Activated T-cell treated with anti-CD3 and anti-CD28 coated beads, Interleukin-2, amount 50 U/mL, for 4 hours (primary cell): ENCODE results near the gene SDCCAG8. TPM values are rescaled to one million over a fixed set of nuclear protein-coding genes. Genes with fewer than 3 reads are reported as not detected.

Experiments
- ATAC-seq, 2 donors: fragments of 200-7000 bp; cut with Tn5 transposase; one replicate each; pipeline ENCODE4 v1.10.0; 2021
- DNase-seq: peaks from one replicate; pipeline ENCODE4 v3.0.0-alpha.2; 2020
- H3K27me3 Mint-ChIP-seq: one replicate; pipeline ENCODE4 v1.8.0; 2021; ENCODE audit warnings: low read depth, mixed read lengths
- H3K36me3 Mint-ChIP-seq: one replicate; pipeline ENCODE4 v1.8.0; 2022; ENCODE audit warnings: mixed read lengths; ENCODE audit not compliant: insufficient read depth
- H3K4me1 Mint-ChIP-seq: one replicate; pipeline ENCODE4 v1.8.0; 2021; ENCODE audit warnings: low read depth, mixed read lengths
- H3K4me3 Mint-ChIP-seq: one replicate; pipeline ENCODE4 v1.8.0; 2021; ENCODE audit warnings: mild to moderate bottlenecking, moderate library complexity, mixed read lengths
- H3K9me3 Mint-ChIP-seq: one replicate; pipeline ENCODE4 v1.8.0; 2021; ENCODE audit warnings: mixed read lengths
- total RNA-seq, 3 donors: library from RNA; stranded (reverse); gene quantifications; one replicate each; pipeline ENCODE4 v1.2.1, GENCODE V29; 2021

The SDCCAG8 gene
- total RNA-seq, 3 donors from 2014 or later = 8.2 to 14.4 (median 11.6) TPM

DNA sequence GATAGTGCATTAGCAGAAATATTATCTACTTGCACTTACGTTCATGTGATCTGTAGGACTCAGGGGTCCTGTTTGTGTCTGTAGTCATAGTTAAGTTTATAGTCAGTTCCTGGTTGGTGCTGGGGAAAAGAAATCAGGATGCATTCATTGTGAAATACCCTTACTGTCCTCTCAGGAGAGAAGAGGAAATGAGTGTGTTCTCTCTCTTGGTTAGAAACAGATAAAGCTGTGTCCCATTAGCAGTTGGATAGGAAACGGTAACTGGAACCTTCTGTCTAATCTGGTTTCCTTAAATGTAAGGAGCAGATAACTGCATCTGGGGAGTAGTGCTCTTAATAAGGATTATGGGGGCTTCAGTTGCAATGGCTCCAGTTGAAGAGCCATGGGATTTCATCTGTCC is 8.9 kb downstream of the SDCCAG8 start:
- DNase-seq (no peak), ATAC-seq (no peak)
- Mint-ChIP-seq H3K9me3 (no peaks in the 10 kb centered on the region), H3K36me3 (peaks cover 9% of the 10 kb centered on the region), H3K4me3 (no peak overlapping the region), H3K4me1 (peaks cover 19% of the 10 kb centered on the region), H3K27me3 (no peaks in the 10 kb centered on the region)

DNA sequence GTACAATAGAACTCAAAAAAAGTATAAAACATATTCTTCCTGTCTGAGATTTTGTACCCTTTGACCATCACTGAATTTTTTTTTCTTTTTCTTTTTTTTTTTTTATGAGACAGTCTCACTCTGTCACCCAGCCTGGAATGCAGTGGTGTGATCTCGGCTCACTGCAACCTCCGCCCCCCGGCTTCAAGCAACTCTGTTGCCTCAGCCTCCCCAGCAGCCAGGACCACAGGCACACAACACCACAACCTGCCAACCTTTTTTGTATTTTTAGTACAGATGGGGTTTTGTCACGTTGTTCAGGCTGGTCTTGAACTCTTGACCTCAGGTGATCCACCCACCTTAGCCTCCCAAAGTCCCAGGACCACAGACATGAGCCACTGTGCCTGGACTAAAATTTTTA is 10.4 kb downstream of the SDCCAG8 start:
- Mint-ChIP-seq H3K27me3 (no peaks in the 10 kb centered on the region), H3K4me3 (no peak overlapping the region), H3K4me1 (peaks cover 17% of the 10 kb centered on the region), H3K9me3 (no peaks in the 10 kb centered on the region), H3K36me3 (peaks cover 11% of the 10 kb centered on the region)
- no peak for ATAC-seq
- DNase-seq = no peak

DNA sequence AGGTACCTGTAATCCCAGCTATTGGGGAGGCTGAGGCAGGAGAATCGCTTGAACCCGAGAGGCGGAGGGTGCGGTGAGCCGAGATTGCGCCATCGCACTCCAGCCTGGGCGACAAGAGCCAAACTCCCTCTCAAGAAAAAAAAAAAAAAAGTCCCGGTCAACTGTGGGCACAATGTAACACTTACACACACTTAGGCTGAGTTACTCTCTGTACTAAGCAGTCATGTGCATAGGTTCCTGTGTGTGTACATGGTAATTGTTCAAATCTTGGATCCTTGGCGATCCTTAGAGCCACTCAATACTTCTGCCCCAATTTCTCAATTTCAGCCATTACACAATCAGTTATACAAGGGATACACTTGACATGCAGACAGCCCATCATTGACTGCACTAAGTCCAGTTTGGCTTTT is 11.6 kb downstream of the SDCCAG8 start:
- Mint-ChIP-seq H3K4me1 (peaks cover 17% of the 10 kb centered on the region), H3K9me3 (no peaks in the 10 kb centered on the region), H3K27me3 (no peaks in the 10 kb centered on the region), H3K36me3 (peaks cover 10% of the 10 kb centered on the region), H3K4me3 (no peak overlapping the region)
- ATAC-seq (no peak), DNase-seq (no peak)

DNA sequence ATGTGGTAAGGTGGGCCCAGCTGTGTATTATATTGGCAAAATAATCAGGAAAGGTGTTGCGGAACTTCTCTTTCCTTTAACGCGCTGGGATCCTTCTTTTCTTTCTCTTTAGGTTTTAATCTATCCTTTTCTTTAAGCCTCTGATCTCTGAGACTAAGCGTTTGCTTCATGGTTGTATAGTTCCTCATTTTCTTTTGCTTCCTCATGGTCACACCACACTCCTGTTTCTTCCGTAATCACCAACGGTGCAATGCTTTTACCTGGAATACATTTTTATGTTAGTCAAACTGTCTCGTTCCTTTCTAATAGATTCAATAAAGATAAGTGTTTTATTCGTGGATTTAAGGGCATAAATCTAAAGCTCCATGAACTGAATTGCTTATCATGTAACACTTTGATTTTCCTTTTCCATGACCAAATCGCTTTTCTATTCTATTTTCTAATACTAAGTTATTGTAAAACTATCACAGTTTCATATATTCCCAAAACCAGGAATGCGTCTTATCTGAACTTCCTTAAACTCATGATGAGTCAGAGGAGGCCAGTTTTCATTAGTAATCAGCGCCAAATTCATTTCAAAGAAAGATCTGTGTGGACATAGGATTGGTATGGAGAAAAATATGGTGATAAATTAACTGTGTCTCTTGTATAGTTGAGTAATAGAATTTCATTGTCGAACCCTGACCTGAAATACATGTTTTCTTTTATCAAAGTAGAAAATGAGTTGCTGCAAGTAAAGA is 12.2 kb downstream of the SDCCAG8 start:
- Mint-ChIP-seq H3K27me3 (no peaks in the 10 kb centered on the region), H3K4me1 (peaks cover 17% of the 10 kb centered on the region), H3K36me3 (peaks cover 10% of the 10 kb centered on the region), H3K9me3 (no peaks in the 10 kb centered on the region), H3K4me3 (no peak overlapping the region)
- no peak for ATAC-seq
- DNase-seq = no peak

DNA sequence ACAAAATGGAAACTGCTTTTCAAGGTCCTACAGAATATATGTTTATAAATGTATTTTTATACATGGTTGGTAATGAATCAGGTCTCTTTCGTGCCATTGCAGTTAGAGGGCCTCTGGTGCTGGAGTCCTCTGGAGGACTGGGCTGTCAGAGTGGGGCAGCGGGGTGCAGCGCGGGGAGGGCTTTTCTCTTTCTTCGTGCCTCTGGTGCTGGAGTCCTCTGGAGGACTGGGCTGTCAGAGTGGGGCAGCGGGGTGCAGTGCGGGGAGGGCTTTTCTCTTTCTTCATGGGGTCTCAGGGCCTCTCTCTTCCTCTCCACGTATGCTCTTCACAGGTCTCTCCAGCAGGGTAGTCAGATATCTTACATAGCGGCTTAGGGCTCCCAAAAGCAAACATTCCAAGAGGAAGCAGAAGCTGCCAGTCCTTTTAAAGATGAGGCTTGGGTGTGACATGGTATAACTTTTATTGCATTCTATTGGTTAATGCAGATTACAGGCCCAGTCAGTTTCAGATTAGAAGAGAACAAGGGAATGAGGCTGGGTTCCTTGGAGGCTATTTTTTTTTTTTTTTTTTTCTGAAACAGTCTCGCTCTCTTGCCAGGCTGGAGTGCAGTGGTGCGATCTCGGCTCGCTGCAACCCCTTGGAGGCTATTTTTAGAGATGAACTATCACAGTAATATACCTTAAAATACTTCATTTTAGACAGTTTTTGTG is 13.1 kb downstream of the SDCCAG8 start:
- Mint-ChIP-seq H3K36me3 (peaks cover 13% of the 10 kb centered on the region), H3K4me3 (no peak overlapping the region)

DNA sequence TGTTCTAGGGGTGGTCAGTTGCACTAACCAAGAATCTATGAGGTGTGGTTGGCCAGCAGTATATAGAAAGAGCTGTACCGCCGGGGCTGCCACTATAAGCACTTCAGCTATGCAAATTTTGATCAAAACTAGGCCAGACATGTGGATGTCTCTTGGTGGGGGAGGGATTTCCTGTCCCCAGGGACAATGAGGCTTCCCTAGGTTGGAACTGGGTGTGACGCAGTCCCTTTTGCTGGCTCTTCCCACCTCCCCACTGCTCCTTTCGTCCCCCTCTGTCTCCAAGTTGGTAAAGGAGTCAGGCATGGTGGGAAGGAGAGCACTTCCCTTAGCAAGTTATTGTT is 13.6 kb downstream of the SDCCAG8 start:
- H3K4me3 Mint-ChIP-seq = no peak overlapping the region
- DNase-seq = no peak
- H3K4me1 Mint-ChIP-seq = peaks cover 17% of the 10 kb centered on the region
- H3K9me3 Mint-ChIP-seq = no peaks in the 10 kb centered on the region
- no peaks in the 10 kb centered on the region for H3K27me3 Mint-ChIP-seq
- peaks cover 16% of the 10 kb centered on the region for H3K36me3 Mint-ChIP-seq
- ATAC-seq = no peak

More for the DNA sequence above, 13.1 kb downstream of the SDCCAG8 start:
- H3K9me3 Mint-ChIP-seq = no peaks in the 10 kb centered on the region
- no peak for ATAC-seq
- no peak for DNase-seq
- peaks cover 18% of the 10 kb centered on the region for H3K4me1 Mint-ChIP-seq
- no peaks in the 10 kb centered on the region for H3K27me3 Mint-ChIP-seq

DNA sequence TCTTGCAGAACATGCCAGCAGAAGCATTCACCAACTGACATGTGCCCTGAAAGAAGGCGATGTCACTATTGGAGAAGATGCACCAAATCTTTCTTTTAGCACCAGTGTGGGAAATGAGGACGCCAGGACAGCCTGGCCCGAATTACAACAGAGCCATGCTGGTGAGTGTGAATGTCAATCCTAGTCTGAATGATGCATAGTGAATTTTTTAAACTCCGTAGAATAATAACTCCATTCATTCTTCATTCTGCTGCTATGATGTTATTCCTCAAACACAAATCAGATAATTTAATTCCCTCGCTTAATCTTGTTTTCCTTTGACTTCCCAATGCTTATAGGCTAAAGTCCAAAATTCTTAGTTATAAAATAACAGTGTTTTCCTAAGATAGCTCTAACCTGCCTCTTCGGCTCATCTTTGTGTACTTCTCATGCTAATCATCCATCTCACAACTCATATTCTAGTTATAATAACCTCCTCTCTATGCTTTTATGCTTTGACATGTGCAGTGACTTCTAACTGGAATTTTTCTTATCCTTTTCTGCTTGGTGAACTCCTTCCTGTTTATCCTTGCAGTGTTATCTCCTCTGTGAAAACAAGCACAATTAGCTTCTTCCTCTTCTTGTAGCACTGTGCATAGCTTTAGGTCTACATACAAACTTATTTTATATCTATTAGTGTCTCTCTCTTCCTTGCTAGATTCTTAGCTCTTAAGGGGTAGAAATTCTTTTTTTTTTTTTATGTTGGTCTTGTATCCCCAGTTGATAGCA is 14.4 kb downstream of the SDCCAG8 start:
- no peaks in the 10 kb centered on the region for H3K9me3 Mint-ChIP-seq

DNA sequence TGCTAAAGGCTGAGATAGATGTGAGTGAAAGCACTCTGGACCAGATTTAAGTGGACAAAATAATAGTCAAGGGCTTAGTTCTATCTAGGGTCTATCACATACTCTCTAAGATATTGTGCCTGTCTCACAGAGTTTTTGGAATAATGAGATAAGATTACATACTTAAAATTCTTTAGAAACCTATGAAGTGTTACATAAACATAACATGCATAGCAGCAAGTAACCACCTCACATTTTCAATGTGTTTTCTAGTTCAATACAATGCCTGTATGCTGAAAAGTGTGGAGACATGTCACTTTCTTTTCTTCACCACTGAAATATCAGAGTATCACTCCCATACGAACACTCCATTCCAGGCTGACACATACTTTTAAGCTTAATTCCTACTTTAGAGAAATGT is 16.2 kb downstream of the SDCCAG8 start:
- Mint-ChIP-seq H3K36me3 (peaks cover 33% of the 10 kb centered on the region), H3K9me3 (no peaks in the 10 kb centered on the region), H3K4me3 (no peak overlapping the region), H3K27me3 (no peaks in the 10 kb centered on the region), H3K4me1 (peaks cover 13% of the 10 kb centered on the region)
- DNase-seq (no peak), ATAC-seq (no peak)

More for the DNA sequence above, 14.4 kb downstream of the SDCCAG8 start:
- no peak overlapping the region for H3K4me3 Mint-ChIP-seq
- peaks cover 13% of the 10 kb centered on the region for H3K4me1 Mint-ChIP-seq
- DNase-seq = no peak
- H3K36me3 Mint-ChIP-seq = peaks cover 23% of the 10 kb centered on the region
- no peaks in the 10 kb centered on the region for H3K27me3 Mint-ChIP-seq
- no peak for ATAC-seq

DNA sequence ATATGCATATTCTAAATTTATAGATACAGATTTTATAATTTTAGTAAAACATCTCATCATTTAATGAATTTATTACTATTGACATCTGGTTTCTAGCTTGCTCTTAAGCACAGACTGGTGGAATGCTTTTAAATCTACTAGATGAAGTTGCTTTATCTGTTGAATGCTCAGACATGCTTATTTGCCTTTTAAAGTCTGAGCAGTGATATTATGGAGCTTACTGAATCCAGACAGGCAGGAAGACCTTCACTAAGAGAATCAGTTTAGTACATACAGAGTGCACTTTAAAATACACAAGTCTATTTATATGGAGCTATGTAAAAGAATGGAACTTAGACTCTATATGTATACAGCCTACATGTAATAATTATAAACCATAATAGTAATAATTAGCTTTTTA is 16.6 kb downstream of the SDCCAG8 start:
- Mint-ChIP-seq H3K9me3 (no peaks in the 10 kb centered on the region), H3K4me3 (no peak overlapping the region), H3K36me3 (peaks cover 37% of the 10 kb centered on the region), H3K27me3 (no peaks in the 10 kb centered on the region), H3K4me1 (peaks cover 13% of the 10 kb centered on the region)
- no peak for DNase-seq
- no peak for ATAC-seq

DNA sequence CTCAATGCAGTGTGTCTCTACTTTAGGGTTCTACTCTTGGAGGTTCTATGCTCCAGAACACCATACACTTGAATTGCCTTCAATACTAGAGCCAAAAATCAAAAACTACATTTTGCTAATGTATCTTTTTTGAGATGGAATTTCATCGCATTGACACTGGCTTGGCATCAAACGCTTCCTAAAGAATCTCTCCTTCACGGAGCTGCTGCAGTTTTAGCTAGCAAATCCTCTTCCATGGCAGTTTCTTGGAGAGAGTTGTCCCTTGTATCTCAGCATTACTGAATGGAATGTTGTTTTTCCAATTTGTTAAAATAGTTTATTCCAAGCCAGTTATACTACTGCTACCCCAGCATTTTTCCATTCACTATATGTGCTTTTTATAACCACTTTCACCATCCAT is 17.7 kb downstream of the SDCCAG8 start:
- no peaks in the 10 kb centered on the region for H3K27me3 Mint-ChIP-seq
- no peak for ATAC-seq
- H3K4me3 Mint-ChIP-seq = no peak overlapping the region
- DNase-seq = no peak
- H3K9me3 Mint-ChIP-seq = no peaks in the 10 kb centered on the region
- H3K4me1 Mint-ChIP-seq = peaks cover 8% of the 10 kb centered on the region
- peaks cover 42% of the 10 kb centered on the region for H3K36me3 Mint-ChIP-seq

DNA sequence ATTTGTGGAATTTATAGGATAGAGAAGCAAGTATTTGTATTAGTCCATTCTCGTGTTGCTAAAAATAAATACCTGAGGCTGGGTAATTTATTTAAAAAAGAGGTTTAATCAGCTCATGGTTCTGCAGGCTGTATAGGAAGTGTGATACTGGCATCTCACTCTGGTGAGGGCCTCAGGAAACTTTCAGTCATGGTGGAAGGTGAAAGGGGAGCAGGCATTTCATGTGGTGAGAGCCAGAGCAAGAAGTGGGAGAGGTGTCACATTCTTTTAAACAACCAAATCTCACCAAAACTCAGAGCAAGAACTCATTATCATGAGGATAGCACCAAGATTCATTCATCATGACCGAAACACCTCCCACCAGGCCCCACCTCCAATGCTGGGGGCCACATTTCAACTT is 18.1 kb downstream of the SDCCAG8 start:
- H3K9me3 Mint-ChIP-seq = no peaks in the 10 kb centered on the region
- ATAC-seq (peak in 1 of 2 donors; percentile 23), DNase-seq (no peak)
- no peak overlapping the region for H3K4me3 Mint-ChIP-seq
- peaks cover 42% of the 10 kb centered on the region for H3K36me3 Mint-ChIP-seq
- H3K27me3 Mint-ChIP-seq = no peaks in the 10 kb centered on the region
- peaks cover 7% of the 10 kb centered on the region for H3K4me1 Mint-ChIP-seq

DNA sequence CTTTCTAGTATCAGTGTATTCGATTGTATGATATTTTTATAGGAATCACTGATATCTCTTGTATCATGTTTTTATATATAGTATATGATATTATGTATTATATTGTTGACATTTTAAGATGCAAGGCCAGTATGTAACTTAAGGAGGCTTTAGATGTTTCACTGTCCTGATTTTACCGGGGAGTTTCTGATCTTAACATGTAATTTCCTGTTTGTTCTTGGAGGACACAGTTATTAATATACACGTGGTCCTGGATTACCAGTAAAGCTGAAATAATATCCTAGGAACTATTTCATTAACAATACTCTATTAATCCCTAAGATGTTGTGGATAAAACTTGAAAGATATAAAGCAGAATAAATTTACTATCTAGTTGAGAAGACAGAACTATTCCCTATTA is 19.5 kb downstream of the SDCCAG8 start:
- no peak for ATAC-seq
- no peak for DNase-seq
- H3K36me3 Mint-ChIP-seq = peaks cover 48% of the 10 kb centered on the region

DNA sequence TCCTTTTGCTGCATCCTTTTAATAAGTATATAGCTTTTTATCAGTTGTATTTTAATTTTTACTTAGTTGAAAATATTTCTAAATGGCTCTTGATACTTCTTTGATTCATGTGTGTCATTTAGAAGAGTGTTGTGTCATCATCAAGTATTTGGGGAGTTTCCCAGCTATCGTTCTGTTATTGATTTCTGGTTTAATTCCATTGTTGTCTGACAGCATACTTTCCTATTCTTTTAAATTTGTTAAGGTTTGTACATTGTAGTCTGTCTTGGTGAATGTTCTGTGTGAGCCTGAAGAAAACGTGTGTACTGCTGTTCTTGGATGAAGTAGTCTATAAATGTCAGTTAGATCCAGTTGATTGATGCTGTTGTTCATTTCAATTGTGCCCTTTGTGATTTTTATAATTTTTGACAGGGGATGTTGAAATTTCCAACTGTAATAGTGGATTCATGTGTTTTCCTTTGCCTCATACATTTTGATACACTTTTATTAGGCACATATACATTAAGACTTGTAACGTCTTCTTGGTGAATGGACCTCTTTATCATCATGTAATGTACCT is 24.8 kb downstream of the SDCCAG8 start:
- DNase-seq (no peak), ATAC-seq (no peak)
- Mint-ChIP-seq H3K27me3 (no peaks in the 10 kb centered on the region), H3K4me1 (peaks cover 12% of the 10 kb centered on the region), H3K36me3 (peaks cover 46% of the 10 kb centered on the region), H3K4me3 (no peak overlapping the region), H3K9me3 (peaks cover 4% of the 10 kb centered on the region)

More for the DNA sequence above, 19.5 kb downstream of the SDCCAG8 start:
- Mint-ChIP-seq H3K4me1 (peaks cover 4% of the 10 kb centered on the region), H3K27me3 (no peaks in the 10 kb centered on the region), H3K4me3 (no peak overlapping the region), H3K9me3 (no peaks in the 10 kb centered on the region)

DNA sequence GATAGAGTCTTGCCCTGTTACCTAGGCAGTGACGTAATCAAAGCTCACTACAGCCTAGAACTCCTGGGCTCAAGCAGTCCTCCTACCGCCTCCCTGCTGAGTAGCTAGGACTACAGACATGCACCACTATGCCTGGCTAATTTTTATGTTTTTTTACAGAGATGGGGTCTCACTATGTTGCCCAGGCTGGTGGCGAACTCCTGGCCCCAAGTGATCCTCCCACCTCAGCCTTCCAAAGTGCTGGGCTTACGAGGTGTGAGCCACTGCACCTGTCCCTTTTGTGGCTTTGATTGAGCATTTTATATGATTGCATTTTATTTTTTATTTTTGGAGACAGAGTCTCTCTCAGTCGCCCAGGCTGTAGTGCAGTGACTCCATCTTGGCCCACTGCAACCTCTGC is 25.8 kb downstream of the SDCCAG8 start:
- DNase-seq = no peak
- Mint-ChIP-seq H3K36me3 (peaks cover 39% of the 10 kb centered on the region), H3K9me3 (peaks cover 4% of the 10 kb centered on the region), H3K4me1 (peaks cover 20% of the 10 kb centered on the region), H3K4me3 (no peak overlapping the region), H3K27me3 (no peaks in the 10 kb centered on the region)
- no peak for ATAC-seq
